Adipose tissue (tissue), 3 donors: ENCODE measurements around the gene PEPD. TPM values are rescaled to one million over a fixed set of nuclear protein-coding genes. Genes with fewer than 3 reads are reported as not detected.

Experiments used
- H3K27ac ChIP-seq: one replicate; pipeline ENCODE4 v1.5.1; 2013; ENCODE audit warnings: low read depth, low read length
- WGBS, 3 donors: extraction: QIAGEN DNeasy Blood & Tissue Kit; methylation state at CpG; one replicate each; pipeline ENCODE4 v1.1.7; 2013; 5-methylcytosine and 5-hydroxymethylcytosine counted together
- polyA plus RNA-seq, 3 donors: library from polyadenylated mRNA; stranded (reverse); fragments of 200-250 nt; gene quantifications; one replicate each; pipeline ENCODE4 v1.2.3, GENCODE V29; 2013
- donor health status: healthy with polysubstance abuse.
- donor health status: Bipolar disorder and iron deficiency.
- donor health status: healthy.

PEPD gene
- polyA plus RNA-seq, 3 donors, result 23.5 to 129 (median 79.8) TPM

DNA sequence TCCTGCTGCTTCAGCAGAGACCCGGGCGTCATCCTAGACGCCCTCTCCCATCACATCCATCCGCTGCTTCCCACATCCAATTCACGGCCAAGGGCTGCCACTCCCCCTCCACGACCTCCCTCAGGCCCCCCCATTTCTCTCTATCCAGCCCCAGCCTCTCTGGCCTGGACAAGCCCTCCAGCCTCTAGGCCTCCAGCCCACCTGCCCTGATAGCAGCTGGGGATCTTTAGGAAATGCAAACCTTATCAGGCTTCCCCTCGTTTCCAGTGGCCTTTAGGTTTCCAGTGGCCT, 51.6 kb downstream of the PEPD start:
- WGBS, 3 donors, result 89 to 96% (median 89%) methylated on average over 7 of the region's 7 CpGs
- no peak overlapping the region for H3K27ac ChIP-seq

DNA sequence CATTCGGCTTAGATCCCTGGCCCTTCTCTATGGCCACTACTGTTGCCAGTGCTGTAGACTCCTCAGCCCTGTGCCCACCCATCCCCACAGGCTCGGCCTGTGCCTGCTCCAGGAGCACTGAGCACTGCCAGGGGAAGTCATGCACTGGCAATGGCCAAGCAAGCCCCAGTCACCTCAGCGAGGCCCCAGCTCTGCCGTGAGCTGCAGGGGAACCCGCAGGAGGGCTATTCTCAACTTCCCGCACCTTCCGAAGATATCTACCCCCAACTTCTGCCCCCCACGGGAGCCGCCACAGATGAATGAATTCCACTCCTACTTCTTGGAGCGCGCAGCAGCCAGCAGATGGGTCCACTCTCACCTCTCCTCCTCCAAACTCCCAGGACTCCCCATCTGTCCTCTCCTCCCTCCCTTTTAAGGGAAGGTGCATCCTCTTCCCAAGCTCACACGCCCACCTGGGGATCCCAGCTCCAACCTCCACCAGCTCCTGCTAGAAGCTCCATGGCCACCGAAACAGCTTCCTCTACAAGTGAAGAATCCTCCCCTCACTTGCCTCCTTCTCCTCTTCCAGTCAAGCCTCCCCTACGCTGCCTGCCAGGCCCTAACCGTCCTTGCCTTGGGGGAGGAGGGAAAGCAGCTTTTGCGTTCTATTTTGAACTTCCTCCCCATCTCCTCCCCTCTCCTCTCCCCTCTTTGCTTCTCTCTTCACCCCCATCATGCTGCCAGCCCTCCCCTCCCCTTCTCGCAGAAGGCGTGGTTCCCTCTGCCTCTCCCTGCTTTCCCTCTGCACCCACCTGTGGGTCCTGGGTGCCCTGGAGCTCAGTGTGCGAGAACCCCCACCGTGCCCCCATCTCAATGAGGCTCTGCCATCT, 52.2 kb downstream of the PEPD start:
- H3K27ac ChIP-seq, result no peak overlapping the region
- 88 to 90% (median 89%) methylated on average over 14 to 20 of the region's 20 CpGs for WGBS, 3 donors

DNA sequence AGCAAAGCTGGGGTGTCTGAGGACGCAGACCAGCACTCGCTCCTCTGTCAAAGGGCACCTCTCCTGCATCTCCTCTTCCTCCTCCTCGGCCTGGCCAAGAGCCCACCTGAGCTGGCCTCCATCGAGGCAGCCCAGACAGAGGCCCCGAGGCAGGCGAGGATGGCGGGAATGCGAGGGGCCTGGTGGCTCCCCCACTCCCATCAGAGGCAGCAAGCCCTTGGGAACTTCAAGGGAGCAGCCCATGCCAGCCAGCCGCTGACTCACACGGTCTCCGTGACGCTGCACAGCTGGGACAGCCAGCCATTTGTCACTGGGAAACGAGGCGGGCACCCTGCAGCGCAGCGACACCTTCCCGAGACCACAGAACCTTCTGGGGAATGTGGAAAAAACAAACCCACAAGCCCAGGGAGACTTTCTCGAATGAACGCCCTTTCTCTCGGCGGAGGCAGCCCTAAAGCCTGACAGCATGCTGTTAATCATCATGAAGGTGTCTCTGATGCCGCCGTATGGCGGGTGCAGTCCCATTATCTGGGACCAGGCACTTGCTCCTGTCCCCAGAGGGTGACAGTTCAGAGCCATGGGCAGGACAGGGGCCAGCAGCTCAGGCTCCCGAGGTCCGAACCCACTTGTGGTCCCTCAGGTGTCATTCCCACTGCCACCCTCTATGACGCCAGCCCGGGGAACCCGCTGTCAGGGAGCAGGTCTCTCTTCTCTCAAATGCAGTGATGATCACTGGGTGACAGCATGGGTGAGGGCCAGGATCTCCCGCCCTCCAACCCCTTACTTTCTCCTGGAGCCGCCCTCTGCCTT, 53.0 kb downstream of the PEPD start:
- WGBS, 3 donors, result 86 to 88% (median 88%) methylated on average over 31 of the region's 31 CpGs
- H3K27ac ChIP-seq, result no peak overlapping the region

DNA sequence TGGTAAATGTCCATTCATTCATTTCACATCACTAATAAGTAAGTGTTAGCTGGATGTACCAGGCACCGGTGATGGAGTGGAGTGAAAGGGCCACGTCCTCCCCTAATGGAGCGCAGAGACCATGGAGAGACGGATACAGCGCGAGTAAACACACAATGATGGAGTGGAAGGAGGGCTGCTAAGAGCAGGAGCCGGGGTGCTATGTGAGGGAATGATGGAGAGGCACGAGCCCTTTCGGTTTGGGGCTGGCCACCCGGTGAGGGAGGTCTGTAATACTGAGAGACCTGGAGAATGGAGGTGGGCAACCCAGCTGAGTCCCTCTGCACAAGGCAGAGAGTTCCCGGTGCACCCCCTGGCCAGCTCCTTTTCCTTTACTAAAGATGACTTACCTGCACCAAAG, 53.7 kb downstream of the PEPD start:
- WGBS, 3 donors, result 84 to 89% (median 85%) methylated on average over 11 of the region's 11 CpGs

GRCh38 chr19:33465834-33466233, 55.8 kb downstream of the PEPD start:
- no peak overlapping the region for H3K27ac ChIP-seq
- 85 to 91% (median 90%) methylated on average over 1 of the region's 1 CpG for WGBS, 3 donors

More for the DNA sequence above, 53.7 kb downstream of the PEPD start:
- H3K27ac ChIP-seq, result no peak overlapping the region

- 92 to 96% (median 96%) methylated on average over 9 of the region's 9 CpGs for WGBS, 3 donors
Observed at GRCh38 chr19:33465371-33465770, 56.2 kb downstream of the PEPD start.

DNA sequence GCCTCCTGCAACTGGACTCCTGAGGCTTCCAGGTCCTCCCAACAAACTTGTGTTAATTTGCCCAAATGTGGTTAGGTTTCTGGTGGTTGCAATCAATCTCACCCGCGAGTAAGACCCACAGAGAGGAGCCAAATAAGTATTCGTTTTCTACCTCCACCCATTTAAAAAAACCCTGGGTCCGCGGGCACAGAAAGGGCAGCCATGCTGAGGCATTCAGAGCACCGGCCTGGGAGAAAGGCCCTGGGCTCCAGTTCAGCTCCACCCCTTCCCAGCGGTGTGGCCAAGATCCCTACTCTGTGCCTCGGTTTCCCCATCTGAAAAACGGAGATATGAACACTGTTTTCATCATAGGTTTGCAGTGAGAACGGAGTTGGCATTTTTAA, 56.9 kb downstream of the PEPD start:
- WGBS, 3 donors, result 82 to 92% (median 88%) methylated on average over 10 of the region's 10 CpGs

More at GRCh38 chr19:33465371-33465770, 56.2 kb downstream of the PEPD start:
- H3K27ac ChIP-seq, result no peak overlapping the region

GRCh38 chr19:33464010-33464732, 57.4 kb downstream of the PEPD start:
- 87% methylated on average over 12 of the region's 12 CpGs for WGBS, 3 donors
- no peak overlapping the region for H3K27ac ChIP-seq

More for the DNA sequence above, 56.9 kb downstream of the PEPD start:
- no peak overlapping the region for H3K27ac ChIP-seq

DNA sequence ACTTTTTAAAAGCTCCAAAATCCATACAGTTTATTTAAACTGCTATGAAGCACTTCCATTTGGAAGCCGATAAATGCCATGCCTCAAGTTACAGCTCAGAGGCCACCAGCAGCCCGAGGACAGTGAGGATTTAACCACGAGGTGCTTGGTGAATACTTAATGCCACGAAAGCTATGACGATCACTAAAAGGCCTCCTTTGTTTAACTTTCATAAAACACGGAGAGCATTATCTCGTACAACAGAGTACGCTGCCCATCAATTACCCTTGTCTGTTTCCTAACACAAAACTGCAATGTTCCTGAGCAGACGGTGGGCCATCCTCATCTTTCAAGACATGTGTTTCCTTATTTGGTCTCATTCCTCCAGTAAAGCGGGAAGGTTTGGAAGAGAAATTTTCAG, 58.4 kb downstream of the PEPD start:
- H3K27ac ChIP-seq, result no peak overlapping the region
- 69 to 76% (median 76%) methylated on average over 10 of the region's 10 CpGs for WGBS, 3 donors

- WGBS, 3 donors, result 82 to 88% (median 85%) methylated on average over 14 to 16 of the region's 16 CpGs
Observed at GRCh38 chr19:33462112-33462791, 59.3 kb downstream of the PEPD start.

GRCh38 chr19:33461256-33462111, 60.1 kb downstream of the PEPD start:
- 83 to 90% (median 89%) methylated on average over 24 of the region's 24 CpGs for WGBS, 3 donors
- H3K27ac ChIP-seq, result no peak overlapping the region

More at GRCh38 chr19:33462112-33462791, 59.3 kb downstream of the PEPD start:
- H3K27ac ChIP-seq, result no peak overlapping the region

DNA sequence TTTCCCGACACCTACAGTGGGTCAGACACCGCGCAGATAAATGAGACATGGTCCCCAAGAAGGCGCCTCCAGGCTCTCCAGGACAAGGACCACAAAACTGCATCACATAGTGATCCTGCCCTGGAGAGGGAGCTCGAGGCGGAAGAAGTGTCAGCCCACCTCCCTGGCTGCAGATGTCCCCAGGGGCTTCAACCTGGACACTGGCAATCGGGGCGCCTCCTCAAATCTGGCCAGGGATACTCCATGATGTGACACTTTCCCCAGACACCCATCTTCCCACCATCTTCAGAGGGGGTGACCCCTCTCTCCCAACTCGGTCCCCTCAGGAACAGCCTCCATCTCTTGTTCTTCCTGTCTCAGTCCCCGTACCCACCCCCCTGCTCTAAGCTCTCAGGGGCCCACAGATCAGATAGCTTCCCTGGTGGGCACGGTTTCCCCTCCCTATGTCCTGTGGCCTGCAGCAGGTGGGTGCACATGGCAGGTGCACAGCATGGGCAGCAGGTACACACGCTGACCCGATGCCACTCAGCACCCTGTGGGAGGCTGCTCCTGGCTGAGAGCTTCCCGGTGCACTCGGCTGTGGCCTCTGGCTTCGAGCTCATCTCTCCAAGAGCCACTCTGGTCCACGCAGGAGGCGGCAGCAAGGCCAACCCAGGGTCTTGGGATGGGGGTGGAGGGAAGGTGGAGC, 61.2 kb downstream of the PEPD start:
- H3K27ac ChIP-seq, result no peak overlapping the region
- WGBS, 3 donors, result 89 to 93% (median 92%) methylated on average over 18 of the region's 18 CpGs

- no peak overlapping the region for H3K27ac ChIP-seq
- WGBS, 3 donors, result 82 to 93% (median 93%) methylated on average over 23 of the region's 23 CpGs
Observed at GRCh38 chr19:33459222-33460090, 62.1 kb downstream of the PEPD start.

- H3K27ac ChIP-seq, result no peak overlapping the region
- 86 to 92% (median 91%) methylated on average over 12 of the region's 12 CpGs for WGBS, 3 donors
Observed at GRCh38 chr19:33458807-33459206, 62.8 kb downstream of the PEPD start.

GRCh38 chr19:33458171-33458633, 63.4 kb downstream of the PEPD start:
- 97 to 99% (median 99%) methylated on average over 7 to 8 of the region's 8 CpGs for WGBS, 3 donors
- H3K27ac ChIP-seq, result no peak overlapping the region

GRCh38 chr19:33456845-33457220, 64.8 kb downstream of the PEPD start:
- no peak overlapping the region for H3K27ac ChIP-seq
- WGBS, 3 donors, result 85 to 95% (median 94%) methylated on average over 10 of the region's 10 CpGs
